ENCODE measurements around the gene TNFRSF9. TPM values are rescaled to one million over a fixed set of nuclear protein-coding genes. Genes with fewer than 3 reads are reported as not detected.

The TNFRSF9 gene
- total RNA-seq, 1 experiment from 2014 or later = not detected

- H3K36me3 ChIP-seq (replicated peaks; ENCODE audit: control insufficient read depth, insufficient read depth, low read length) = no peaks in the 10 kb centered on the region
- no peak overlapping the region for H3K4me3 ChIP-seq (ENCODE audit: insufficient read depth, low read depth, low read length)
- DNase-seq = no peak
- no peaks in the 10 kb centered on the region for H3K27me3 ChIP-seq (ENCODE audit: control insufficient read depth, insufficient read depth, low read length)
These were observed 24.2 kb downstream of the TNFRSF9 start for GRCh38 chr1:7916501-7916830.

- Histone ChIP-seq H3K4me3 (ENCODE audit: insufficient read depth, low read depth, low read length) (no peak overlapping the region), H3K27me3 (ENCODE audit: control insufficient read depth, insufficient read depth, low read length) (no peaks in the 10 kb centered on the region), H3K36me3 (replicated peaks; ENCODE audit: control insufficient read depth, insufficient read depth, low read length) (no peaks in the 10 kb centered on the region)
- DNase-seq = no peak
These were observed 24.7 kb downstream of the TNFRSF9 start for GRCh38 chr1:7915826-7916500.

DNA sequence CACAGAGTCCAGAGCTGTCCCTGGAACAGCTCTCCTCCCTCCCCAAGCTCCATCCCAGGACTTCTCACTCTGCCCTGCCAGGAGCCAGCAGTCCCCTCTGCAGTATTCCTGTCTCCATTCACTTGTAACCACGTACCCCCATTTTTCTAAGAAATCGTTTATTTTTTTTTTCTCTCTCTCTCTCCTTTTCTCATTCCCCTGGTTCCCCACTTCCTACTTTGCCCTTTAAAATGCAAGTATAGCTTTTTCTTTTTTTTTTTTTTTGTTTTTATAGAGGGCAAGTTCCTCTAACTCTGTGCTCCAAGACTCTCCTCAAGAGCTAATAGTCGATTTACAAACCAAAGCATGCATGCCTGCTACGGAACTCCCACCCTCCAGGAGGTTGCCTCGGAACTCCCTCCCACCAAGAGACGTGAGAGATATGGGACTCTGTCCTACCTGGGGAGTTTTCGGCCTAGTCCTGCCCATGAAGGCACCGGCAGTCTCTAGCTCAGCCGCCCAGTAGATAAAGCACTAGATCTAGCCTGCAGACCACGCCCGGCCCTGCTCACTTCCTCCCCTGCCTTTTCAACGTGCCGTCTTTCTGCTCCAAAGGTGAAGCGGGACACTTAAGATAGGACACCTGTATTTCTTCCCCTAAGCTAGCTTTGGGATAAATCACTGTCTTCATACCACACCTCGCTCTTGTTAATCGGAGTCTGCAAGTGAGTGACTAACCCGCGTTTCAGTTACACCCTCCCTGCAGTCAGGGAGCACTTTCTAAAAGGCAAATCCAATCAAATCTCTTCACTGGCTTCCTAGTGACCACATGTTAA is 27.7 kb downstream of the TNFRSF9 start:
- Histone ChIP-seq H3K36me3 (replicated peaks; ENCODE audit: control insufficient read depth, insufficient read depth, low read length) (no peaks in the 10 kb centered on the region), H3K4me3 (ENCODE audit: insufficient read depth, low read depth, low read length) (peak overlapping the region; percentile 26), H3K27me3 (ENCODE audit: control insufficient read depth, insufficient read depth, low read length) (no peaks in the 10 kb centered on the region)
- peak; percentile 25 for DNase-seq

DNA sequence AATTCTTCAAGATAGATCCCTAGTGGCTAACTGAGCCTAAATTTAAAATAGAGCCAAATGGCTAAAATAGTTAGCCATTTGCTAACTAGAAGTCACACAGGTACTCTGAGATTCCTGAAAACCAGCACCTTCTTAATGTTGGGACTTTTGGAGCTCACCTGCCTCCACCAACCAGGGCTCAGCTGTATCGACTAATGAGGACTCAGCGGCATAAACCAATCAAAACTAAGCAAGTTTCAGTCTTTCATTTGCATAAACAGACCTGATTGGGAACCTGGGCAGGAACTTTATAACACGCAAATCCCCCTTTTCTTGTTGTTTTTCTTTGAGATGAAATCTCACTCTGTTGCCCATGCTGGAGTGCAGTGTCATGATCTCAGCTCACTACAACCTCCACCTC is 28.5 kb downstream of the TNFRSF9 start:
- DNase-seq = no peak
- no peak overlapping the region for H3K4me3 ChIP-seq (ENCODE audit: insufficient read depth, low read depth, low read length)
- H3K27me3 ChIP-seq (ENCODE audit: control insufficient read depth, insufficient read depth, low read length) = no peaks in the 10 kb centered on the region
- no peaks in the 10 kb centered on the region for H3K36me3 ChIP-seq (replicated peaks; ENCODE audit: control insufficient read depth, insufficient read depth, low read length)

DNA sequence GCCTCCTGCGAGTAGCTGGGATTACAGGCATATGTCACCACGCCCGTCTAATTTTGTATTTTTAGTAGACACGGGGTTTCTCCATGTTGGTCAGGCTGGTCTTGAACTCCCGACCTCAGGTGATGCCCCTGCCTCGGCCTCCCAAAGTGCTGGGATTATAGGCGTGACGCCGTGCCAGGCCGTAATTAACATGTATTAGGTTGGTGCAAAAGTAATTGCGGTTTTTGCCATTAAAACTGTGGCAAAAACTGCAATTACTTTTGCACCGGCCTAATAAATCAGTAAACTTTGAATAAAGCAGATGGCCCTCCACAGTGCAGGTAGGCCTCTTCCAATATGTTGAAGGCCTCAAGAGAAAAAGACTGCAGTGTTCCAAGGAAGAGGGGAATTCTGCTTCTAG is 35.4 kb downstream of the TNFRSF9 start:
- H3K27me3 ChIP-seq (ENCODE audit: control insufficient read depth, insufficient read depth, low read length) = peaks cover 1% of the 10 kb centered on the region; the same call in 1 of the 2 replicates
- no peak for DNase-seq
- H3K4me3 ChIP-seq (ENCODE audit: insufficient read depth, low read depth, low read length) = no peak overlapping the region
- no peaks in the 10 kb centered on the region for H3K36me3 ChIP-seq (replicated peaks; ENCODE audit: control insufficient read depth, insufficient read depth, low read length)

DNA sequence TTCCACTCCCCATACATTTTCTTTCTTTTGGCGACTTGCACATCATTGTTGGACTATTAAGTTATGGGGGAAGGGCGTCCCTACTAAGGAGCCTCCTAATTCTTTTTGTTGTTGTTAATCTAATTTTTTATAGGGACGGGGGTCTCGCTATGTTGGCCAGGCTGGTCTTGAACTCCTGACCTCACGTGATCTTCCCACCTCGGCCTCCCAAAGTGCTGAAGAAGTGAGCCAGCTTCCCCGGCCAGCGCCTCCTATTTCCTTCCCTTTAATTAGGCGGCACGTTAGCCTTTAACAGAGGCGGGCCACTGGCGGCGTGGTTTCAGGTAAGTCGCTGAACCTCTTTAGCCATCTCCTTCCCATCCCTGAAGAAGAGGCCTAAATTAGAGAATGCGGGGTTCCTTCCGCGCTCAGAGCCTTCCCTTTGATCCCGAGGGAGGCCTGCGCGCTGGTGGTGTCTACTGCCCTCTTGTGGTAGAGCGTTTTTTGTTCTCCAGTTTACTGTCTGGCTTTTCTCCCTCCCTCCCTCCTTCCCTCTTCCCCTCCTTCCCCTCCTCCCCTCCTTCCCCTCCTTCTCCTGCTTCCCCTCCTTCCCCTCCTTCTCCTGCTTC is 38.1 kb downstream of the TNFRSF9 start:
- H3K27me3 ChIP-seq (ENCODE audit: control insufficient read depth, insufficient read depth, low read length) = peaks cover 1% of the 10 kb centered on the region; the same call in 1 of the 2 replicates
- peak overlapping the region; percentile 12; the same call in 1 of the 2 replicates for H3K4me3 ChIP-seq (ENCODE audit: insufficient read depth, low read depth, low read length)
- DNase-seq = peak; percentile 80
- no peaks in the 10 kb centered on the region for H3K36me3 ChIP-seq (replicated peaks; ENCODE audit: control insufficient read depth, insufficient read depth, low read length)

- no peaks in the 10 kb centered on the region for H3K36me3 ChIP-seq (replicated peaks; ENCODE audit: control insufficient read depth, insufficient read depth, low read length)
- no peak overlapping the region for H3K4me3 ChIP-seq (ENCODE audit: insufficient read depth, low read depth, low read length)
- DNase-seq = no peak
- peaks cover 1% of the 10 kb centered on the region; the same call in 1 of the 2 replicates for H3K27me3 ChIP-seq (ENCODE audit: control insufficient read depth, insufficient read depth, low read length)
These were observed 40.9 kb downstream of the TNFRSF9 start for GRCh38 chr1:7899741-7900140.

DNA sequence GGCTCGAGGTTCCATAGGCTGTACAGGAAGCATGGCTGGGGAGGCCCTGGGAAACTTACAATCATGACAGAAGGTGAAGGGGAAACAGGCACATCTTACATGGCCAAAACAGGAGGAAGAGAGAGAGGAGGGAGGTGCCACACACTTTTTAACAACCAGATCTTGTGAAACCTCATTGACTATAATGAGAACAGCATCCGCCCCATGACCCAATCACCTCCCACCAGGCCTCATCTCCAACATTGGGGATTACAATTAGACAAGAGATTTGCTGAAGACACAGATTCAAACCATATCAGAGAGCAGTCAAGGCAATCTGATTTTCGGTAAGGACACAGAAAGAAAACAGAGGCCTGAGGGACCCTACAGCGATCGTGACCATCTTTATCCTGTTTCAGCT is 41.7 kb downstream of the TNFRSF9 start:
- DNase-seq = no peak
- Histone ChIP-seq H3K36me3 (replicated peaks; ENCODE audit: control insufficient read depth, insufficient read depth, low read length) (no peaks in the 10 kb centered on the region), H3K4me3 (ENCODE audit: insufficient read depth, low read depth, low read length) (no peak overlapping the region), H3K27me3 (ENCODE audit: control insufficient read depth, insufficient read depth, low read length) (peaks cover 1% of the 10 kb centered on the region; the same call in 1 of the 2 replicates)

GRCh38 chr1:7896994-7897393 is 43.6 kb downstream of the TNFRSF9 start:
- H3K27me3 ChIP-seq (ENCODE audit: control insufficient read depth, insufficient read depth, low read length) = no peaks in the 10 kb centered on the region; the same call in 1 of the 2 replicates
- no peak for DNase-seq
- H3K36me3 ChIP-seq (replicated peaks; ENCODE audit: control insufficient read depth, insufficient read depth, low read length) = no peaks in the 10 kb centered on the region
- H3K4me3 ChIP-seq (ENCODE audit: insufficient read depth, low read depth, low read length) = no peak overlapping the region

DNA sequence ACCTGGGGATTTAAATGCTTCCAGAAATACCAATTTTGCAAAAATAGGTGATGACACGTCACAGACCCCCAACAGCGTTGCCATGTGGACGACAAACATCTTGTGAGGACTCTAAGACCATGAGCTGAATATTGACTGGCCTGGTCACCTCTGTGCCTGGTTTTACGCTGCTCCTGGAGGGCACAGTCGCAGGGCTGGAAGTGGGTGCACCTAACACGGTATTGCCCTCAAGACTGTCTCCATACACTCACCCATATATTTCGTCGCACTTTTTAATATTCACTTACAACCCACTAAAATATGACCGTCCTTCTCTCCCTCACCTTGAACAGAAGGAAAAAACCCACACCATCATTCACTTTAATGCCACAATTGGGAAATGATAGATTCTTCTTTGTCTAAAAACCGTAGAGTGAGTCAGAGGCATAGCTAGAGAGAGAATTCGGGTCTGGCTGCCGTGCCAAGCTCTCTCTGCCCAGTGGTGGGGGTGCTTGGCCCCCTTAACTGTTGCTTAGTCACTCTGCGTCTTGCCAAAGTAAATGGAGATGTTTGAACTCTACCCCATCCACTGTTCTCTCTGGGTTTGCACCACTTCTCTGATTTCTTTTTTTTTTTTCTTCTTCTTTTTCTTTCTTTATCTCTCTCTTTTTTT is 47.0 kb downstream of the TNFRSF9 start:
- H3K36me3 ChIP-seq (replicated peaks; ENCODE audit: control insufficient read depth, insufficient read depth, low read length) = no peaks in the 10 kb centered on the region
- H3K27me3 ChIP-seq (ENCODE audit: control insufficient read depth, insufficient read depth, low read length) = no peaks in the 10 kb centered on the region
- no peak for DNase-seq
- H3K4me3 ChIP-seq (ENCODE audit: insufficient read depth, low read depth, low read length) = no peak overlapping the region

- no peaks in the 10 kb centered on the region for H3K36me3 ChIP-seq (replicated peaks; ENCODE audit: control insufficient read depth, insufficient read depth, low read length)
- DNase-seq = no peak
- H3K4me3 ChIP-seq (ENCODE audit: insufficient read depth, low read depth, low read length) = no peak overlapping the region
- no peaks in the 10 kb centered on the region for H3K27me3 ChIP-seq (ENCODE audit: control insufficient read depth, insufficient read depth, low read length)
These were observed 48.8 kb downstream of the TNFRSF9 start for GRCh38 chr1:7891804-7892203.

DNA sequence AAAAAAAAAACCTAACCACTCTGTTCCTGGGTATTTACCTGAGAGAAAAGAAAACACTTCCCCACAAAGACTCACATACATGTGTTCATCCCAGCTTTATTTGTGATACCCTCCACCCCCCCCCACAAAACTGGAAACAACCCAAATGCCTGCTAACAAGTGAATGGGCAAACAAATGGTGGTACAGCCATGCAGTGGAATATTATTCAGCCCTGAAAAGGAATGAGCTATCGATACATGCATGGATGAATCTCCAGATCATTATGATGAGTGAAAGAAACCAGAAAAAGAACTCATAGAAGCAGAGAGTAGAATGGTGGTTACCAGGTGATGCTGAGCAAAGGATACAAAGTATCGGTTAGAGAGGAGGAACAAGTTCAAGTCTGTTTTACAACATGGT is 49.8 kb downstream of the TNFRSF9 start:
- no peaks in the 10 kb centered on the region for H3K36me3 ChIP-seq (replicated peaks; ENCODE audit: control insufficient read depth, insufficient read depth, low read length)
- H3K27me3 ChIP-seq (ENCODE audit: control insufficient read depth, insufficient read depth, low read length) = no peaks in the 10 kb centered on the region
- DNase-seq = no peak
- no peak overlapping the region for H3K4me3 ChIP-seq (ENCODE audit: insufficient read depth, low read depth, low read length)

DNA sequence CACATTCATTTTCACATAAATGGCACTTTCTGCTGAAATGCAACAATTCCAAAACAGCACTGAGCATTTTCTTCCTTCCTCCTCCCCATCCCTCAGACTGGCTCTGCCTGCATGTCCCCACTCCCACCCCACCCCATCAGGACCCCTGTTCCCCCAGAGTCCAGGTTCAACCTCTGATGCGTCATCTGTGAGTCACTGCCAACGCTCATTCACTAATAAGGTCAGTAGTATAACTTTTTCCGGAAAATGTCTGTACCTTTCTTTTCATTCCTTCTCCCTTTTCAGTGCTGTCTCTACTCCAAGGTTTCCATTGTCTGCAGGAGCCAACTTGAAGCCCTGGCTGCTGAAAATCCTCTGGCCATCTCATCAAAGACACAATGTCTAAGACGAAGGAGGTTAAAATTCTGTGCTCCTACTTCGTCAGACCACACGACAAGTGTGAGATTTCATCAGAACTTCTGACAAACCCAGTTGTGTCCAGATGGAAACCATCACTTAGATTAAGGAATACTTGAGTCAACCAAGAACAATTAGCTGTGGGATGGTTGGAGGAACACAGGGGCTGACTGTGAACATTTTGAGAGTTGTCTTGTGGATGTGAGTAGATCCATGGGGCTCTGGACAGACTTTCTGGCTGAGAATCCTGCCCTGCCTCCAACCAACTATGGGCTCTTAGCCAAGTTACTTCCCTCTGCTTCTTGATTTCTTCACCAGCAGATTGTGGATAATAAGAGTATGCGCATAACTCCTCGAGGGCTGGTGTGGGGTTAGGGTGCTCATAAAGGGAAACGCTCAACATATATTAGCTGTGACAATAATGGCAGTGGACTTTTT is 52.2 kb downstream of the TNFRSF9 start:
- no peak overlapping the region for H3K4me3 ChIP-seq (ENCODE audit: insufficient read depth, low read depth, low read length)
- no peak for DNase-seq

DNA sequence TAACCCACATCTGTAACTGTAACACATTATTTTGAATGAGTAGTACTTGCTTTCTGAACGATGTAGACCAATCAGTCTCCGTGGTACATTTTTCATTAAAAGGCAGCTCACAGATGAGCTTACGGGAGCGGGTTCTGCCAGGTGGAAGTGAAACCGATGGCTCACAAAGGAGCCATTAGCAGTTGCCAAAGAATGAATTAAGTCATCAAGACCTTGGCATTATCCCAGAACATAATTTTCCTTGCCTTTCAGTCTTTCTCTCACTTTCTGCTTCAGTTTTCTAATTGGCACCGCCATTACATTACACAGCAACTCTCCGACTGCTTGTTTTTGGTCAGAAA is 54.3 kb downstream of the TNFRSF9 start:
- H3K36me3 ChIP-seq (replicated peaks; ENCODE audit: control insufficient read depth, insufficient read depth, low read length) = no peaks in the 10 kb centered on the region
- no peaks in the 10 kb centered on the region for H3K27me3 ChIP-seq (ENCODE audit: control insufficient read depth, insufficient read depth, low read length)
- no peak overlapping the region for H3K4me3 ChIP-seq (ENCODE audit: insufficient read depth, low read depth, low read length)
- DNase-seq = no peak

More for the DNA sequence above, 52.2 kb downstream of the TNFRSF9 start:
- H3K27me3 ChIP-seq (ENCODE audit: control insufficient read depth, insufficient read depth, low read length) = no peaks in the 10 kb centered on the region
- H3K36me3 ChIP-seq (replicated peaks; ENCODE audit: control insufficient read depth, insufficient read depth, low read length) = no peaks in the 10 kb centered on the region
